Measurements from ENCODE around the gene SLC22A4. TPM values are rescaled to one million over a fixed set of nuclear protein-coding genes. Genes with fewer than 3 reads are reported as not detected.

SLC22A4 gene
- total RNA-seq, 1 donor from 2014 or later: 0.48 TPM

GRCh38 chr5:132264546-132265335, 29.5 kb upstream of the SLC22A4 start:
- Mint-ChIP-seq H3K4me3 (ENCODE audit: low read depth) (no peak overlapping the region), H3K27me3 (no peaks in the 10 kb centered on the region), H3K4me1 (ENCODE audit: low read depth) (peaks cover 13% of the 10 kb centered on the region), H3K9me3 (ENCODE audit: low read depth) (no peaks in the 10 kb centered on the region), H3K27ac (peak overlapping the region; percentile 75), H3K36me3 (ENCODE audit: insufficient read depth) (peaks cover 3% of the 10 kb centered on the region)
- no peak for TF ChIP-seq CTCF (IDR thresholded peaks at IDR 0.05; ENCODE audit: unreplicated experiment)
- no peak for DNase-seq (ENCODE audit: low spot score, unreplicated experiment)

GRCh38 chr5:132265336-132266030, 28.7 kb upstream of the SLC22A4 start:
- H3K36me3 Mint-ChIP-seq (ENCODE audit: insufficient read depth): peaks cover 3% of the 10 kb centered on the region
- no peaks in the 10 kb centered on the region for H3K27me3 Mint-ChIP-seq
- H3K27ac Mint-ChIP-seq: peak overlapping the region; percentile 75
- no peak for DNase-seq (ENCODE audit: low spot score, unreplicated experiment)
- no peak overlapping the region for H3K4me3 Mint-ChIP-seq (ENCODE audit: low read depth)
- TF ChIP-seq CTCF (IDR thresholded peaks at IDR 0.05; ENCODE audit: unreplicated experiment): no peak
- H3K9me3 Mint-ChIP-seq (ENCODE audit: low read depth): no peaks in the 10 kb centered on the region
- peaks cover 13% of the 10 kb centered on the region for H3K4me1 Mint-ChIP-seq (ENCODE audit: low read depth)

- peak overlapping the region; percentile 75 for H3K27ac Mint-ChIP-seq
- no peak for DNase-seq (ENCODE audit: low spot score, unreplicated experiment)
- H3K4me3 Mint-ChIP-seq (ENCODE audit: low read depth): no peak overlapping the region
- peaks cover 13% of the 10 kb centered on the region for H3K4me1 Mint-ChIP-seq (ENCODE audit: low read depth)
- peaks cover 3% of the 10 kb centered on the region for H3K36me3 Mint-ChIP-seq (ENCODE audit: insufficient read depth)
- H3K27me3 Mint-ChIP-seq: no peaks in the 10 kb centered on the region
- no peak for TF ChIP-seq CTCF (IDR thresholded peaks at IDR 0.05; ENCODE audit: unreplicated experiment)
- H3K9me3 Mint-ChIP-seq (ENCODE audit: low read depth): no peaks in the 10 kb centered on the region
Observed at GRCh38 chr5:132266031-132266835, 28.0 kb upstream of the SLC22A4 start.

GRCh38 chr5:132266836-132267160, 27.4 kb upstream of the SLC22A4 start:
- H3K9me3 Mint-ChIP-seq (ENCODE audit: low read depth): no peaks in the 10 kb centered on the region
- no peaks in the 10 kb centered on the region for H3K27me3 Mint-ChIP-seq
- H3K4me1 Mint-ChIP-seq (ENCODE audit: low read depth): peaks cover 13% of the 10 kb centered on the region
- no peak for TF ChIP-seq CTCF (IDR thresholded peaks at IDR 0.05; ENCODE audit: unreplicated experiment)
- no peak overlapping the region for H3K4me3 Mint-ChIP-seq (ENCODE audit: low read depth)
- peaks cover 2% of the 10 kb centered on the region for H3K36me3 Mint-ChIP-seq (ENCODE audit: insufficient read depth)
- DNase-seq (ENCODE audit: low spot score, unreplicated experiment): no peak
- no peak overlapping the region for H3K27ac Mint-ChIP-seq

GRCh38 chr5:132267166-132267739, 26.9 kb upstream of the SLC22A4 start:
- H3K27me3 Mint-ChIP-seq: no peaks in the 10 kb centered on the region

More at GRCh38 chr5:132267166-132267739, 26.9 kb upstream of the SLC22A4 start:
- TF ChIP-seq CTCF (IDR thresholded peaks at IDR 0.05; ENCODE audit: unreplicated experiment): no peak
- Mint-ChIP-seq H3K27ac (peak overlapping the region; percentile 56), H3K9me3 (ENCODE audit: low read depth) (no peaks in the 10 kb centered on the region), H3K36me3 (ENCODE audit: insufficient read depth) (no peaks in the 10 kb centered on the region), H3K4me1 (ENCODE audit: low read depth) (peaks cover 13% of the 10 kb centered on the region), H3K4me3 (ENCODE audit: low read depth) (no peak overlapping the region)
- no peak for DNase-seq (ENCODE audit: low spot score, unreplicated experiment)

Data from progenitor cell of endocrine pancreas (in vitro differentiated cells).